GM18873 (cell line): ENCODE results near the gene NTMT1.
A peak's percentile ranks its signal among the peaks of the same experiment; 100 is the strongest.

Source experiments
- ATAC-seq: cut with Tn5 transposase; IDR thresholded peaks from one replicate; pipeline ENCODE4 v1.9.1; 2021; ENCODE audit warnings: mild to moderate bottlenecking, moderate library complexity, moderate number of reproducible peaks; ENCODE audit not compliant: unreplicated experiment, low FRiP score

Gene NTMT1

DNA sequence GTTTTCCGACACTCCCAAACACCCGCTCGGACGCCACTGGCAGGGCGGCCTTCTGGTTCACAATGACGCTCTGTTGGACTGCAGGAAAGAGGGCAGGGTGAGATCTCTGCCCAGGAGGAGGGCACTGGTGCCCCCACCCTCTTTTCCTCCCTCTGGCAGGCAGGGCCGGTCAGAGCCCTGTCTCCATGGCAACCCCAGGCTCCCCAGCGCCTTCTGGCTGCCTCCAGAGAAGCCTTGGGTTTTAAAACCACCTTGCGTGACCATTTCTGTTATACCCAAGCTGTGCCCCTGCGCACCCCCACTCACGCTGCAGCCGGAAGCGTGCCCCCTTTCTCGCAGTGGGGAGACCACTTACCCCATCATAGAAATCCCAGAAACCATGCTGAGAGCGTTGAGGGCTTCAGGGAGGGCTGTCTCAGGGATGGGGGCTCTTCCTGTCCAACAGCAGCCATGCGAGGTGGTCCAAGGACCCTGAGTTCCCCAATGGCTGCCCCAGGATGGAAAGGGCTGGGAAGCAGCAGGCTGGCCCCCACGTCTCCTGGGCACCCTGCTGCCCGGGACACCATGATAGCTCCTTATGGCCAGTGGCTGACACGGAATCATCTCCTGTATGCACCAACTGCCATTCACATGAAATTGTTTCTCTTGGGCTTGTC, 12.3 kb upstream of the NTMT1 start:
- ATAC-seq = no peak

DNA sequence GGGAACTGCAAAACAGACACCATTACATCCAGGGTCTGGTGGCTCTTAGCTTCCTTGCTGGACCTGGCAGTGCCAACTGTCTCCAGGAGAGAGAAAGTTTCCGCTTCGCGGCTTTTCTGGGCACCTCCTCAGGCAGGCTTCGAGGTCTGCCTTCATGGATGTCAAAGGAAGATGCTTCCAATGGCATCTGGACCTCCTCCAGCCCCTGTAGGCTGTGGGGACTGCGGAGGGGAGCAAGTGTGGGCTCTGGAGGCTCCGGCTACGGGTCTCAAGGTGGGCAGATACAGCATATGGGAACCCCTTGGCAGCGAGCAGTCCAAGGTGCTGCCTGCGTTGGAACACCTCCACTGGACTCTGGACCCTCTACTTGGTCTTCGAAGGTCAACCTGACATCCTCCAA, 11.0 kb upstream of the NTMT1 start:
- ATAC-seq = no peak

DNA sequence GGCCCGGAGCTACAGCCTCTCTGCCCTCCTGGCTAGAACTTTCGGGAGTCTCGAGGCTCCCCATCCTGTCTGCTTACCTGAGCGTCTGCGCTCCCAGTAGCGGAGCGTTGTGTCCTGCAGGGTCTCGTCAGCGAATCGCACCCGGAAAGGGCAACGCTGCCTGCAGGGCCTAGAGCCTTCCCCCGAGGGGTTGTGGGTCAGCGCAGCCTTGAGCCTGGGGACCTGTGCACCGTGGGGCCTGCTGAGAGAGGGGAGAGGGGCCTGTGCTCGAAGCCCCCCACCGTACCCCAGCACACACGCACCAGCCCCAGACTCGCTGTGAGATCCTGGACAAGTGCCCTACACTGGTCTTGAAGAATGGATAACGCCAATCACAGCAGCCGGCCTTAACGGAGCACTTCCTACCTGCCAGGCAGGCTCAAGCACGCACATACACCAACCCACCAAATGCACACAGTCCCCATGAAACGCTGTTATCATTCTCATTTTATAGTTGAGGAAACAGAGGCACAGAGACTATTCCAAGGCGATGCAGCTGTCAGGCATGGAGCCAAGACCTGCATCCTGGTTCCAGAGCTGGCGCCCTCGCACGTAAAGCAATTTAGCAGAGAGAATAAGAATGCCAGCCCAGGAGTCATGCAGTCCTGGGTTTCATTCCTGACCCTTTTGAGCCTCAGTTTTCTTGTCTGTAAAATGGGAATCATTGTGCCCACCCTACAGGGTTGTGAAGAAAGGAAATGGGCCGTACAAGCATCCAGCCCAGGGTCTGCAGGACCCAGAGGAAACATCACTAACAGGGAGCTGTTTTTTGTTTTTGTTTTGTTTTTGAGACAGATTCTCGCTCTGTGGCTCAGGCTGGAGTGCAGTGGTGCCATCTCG, 10.3 kb upstream of the NTMT1 start:
- ATAC-seq = no peak

DNA sequence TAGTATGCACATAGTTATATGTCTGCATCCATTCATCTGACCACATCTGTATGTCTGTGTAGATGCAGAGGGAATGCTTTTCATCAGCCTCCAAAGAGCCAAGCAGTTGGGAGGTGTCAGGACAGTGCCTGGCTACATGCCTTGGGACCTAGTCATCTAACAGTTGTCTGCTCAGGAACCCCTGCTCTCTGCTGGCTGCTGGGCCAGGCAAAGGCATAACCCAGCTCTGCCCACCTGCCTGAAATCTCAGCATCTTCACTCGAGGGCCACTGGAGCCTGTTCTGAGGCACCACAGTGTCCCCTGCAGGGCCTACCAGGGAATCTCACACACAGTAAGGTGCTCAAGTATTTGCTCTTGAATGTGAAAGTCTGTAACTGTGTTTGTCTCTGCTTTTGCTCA, 8.8 kb upstream of the NTMT1 start:
- ATAC-seq = no peak

DNA sequence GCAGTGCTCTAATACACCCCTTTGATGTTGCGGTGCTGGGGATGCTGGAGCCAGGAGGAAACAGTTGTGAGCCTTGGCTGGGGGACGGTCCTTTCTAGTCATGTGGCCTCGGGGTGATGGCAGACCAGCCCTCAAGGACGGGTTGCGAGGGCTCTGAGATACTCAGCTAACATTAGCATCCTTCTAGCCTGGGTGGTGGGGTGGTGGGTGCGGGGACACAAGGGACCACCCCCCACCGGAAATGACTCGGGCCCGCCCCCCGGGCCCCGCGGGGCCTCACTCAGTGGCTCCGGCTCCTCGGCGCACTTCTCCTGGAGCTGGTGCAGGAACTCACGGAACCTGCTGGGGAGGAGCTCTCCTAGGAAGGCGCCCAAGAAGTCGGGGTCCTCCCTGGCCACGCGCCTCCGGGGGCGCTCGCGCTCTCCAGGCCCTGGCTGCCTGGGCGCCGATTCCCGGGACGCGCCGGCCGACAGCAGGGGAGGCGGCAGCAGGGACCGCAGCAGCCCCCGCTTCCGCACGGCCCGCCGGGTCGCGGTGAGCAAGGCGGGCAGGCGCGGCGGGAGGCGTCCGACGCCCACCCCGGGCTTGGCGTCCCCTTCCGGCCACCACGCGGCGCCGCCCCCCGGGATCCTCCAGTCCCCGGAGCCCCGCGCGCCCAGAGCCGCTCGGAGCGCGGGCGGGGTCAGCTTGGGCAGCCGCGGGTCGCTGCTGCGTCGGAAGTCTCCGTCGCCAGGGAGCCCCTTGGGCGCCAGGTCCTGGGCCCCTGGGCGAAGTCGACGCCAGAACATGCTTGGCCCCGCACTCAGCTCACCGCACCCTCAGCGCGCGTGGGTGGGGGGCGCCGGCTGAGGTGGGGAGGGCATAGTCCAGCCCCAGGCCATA, 5.9 kb upstream of the NTMT1 start:
- ATAC-seq = no peak

DNA sequence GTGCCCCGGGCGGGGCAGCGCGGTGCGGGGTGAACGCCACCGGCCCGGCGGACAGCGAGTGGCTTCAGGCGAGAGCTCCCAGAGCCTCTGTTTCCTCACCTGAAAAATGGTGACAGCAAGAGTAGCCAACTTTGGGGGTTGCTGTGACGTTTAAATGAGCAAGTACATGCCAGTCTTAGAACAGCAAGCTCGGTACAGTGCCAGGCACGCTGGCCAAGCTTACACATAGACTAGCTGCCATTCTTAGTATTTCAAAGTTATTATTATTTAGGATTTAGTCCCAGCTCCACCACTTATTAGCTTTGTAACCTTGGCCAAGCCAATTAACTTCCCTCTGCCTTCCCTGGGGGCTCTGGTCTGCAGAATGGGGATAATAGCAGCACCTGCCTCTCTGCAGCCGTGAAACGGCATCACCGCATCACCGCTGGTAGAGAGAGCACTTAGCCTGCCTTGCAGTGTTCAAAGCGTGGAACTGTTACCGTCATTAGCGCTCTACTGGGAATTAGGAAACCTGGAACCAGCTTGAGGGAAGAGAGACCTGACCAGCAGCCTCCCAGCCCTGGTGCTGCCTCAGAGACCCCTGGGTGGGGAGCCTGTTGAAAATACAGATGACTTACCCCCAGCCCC, 5.2 kb upstream of the NTMT1 start, which contains the start of gene C9orf50:
C9orf50 (minus strand) TSS at position 433 of the 627 bp plus-strand sequence. CDS start 527 bp downstream, outside the sequence.
- ATAC-seq = no peak

DNA sequence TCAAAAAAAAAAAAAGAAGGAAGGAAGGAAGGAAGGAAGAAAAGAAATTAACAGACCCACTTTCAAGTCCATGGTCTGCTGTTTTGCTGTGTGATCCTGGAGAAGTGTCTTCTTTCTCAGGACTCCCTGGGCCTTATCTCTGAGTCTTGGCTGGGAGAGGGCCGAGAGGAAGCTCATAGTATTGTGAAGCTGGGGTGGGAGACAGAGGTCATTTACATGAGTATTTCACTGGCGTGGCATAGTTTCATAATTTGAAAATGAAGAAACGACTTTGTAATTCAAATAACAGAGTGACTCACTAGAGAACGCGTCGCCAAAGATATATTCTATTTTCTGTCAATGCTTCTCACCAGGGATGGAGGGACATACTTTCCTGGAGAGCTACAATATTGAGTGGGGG, 2.6 kb upstream of the NTMT1 start:
- no peak for ATAC-seq

DNA sequence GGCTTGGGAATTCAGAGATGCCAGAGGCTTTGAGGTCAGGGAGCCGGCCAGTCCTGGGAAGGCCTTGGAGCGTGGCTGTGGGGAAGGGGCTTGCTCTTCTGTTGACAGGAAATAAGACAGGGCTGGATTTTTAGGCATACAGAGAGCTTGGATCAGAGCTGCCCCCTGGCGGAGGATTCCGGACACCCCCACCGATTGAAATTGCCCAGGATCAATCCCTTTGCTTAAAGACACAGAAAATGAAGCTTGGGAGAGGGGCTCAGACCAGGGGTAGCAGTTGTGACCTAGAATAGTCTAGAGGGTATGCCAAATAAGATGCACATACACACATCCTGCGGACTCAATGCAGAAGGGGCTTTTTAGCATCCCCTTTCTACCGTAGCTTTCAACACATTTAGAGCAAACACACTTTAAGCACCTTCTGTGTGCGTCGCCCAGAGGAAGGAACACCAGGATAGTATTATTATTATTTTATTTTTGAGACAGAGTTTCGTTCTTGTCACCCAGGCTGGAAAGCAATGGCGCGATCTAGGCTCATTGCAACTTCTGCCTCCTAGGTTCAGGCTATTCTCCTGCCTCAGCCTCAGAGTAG, 1.7 kb upstream of the NTMT1 start:
- no peak for ATAC-seq

DNA sequence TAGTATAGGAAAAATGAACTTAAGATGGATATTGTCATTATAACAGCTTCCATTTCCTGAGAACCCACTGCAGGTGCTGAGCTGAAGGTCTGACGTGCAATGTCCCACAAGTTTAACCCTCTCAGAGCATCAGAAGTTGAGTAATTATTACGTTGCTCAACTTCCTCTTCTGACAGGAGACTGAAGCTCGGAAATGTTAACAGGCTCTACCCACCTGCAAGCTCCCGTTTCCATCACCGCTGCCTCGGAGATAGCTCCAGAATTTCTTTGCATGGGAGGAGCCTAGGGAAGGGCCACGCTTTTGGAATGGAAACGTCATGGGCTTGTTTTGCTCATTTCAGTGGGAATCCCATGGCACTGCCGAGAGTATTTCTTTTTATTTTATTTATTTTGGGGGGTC, 1.0 kb upstream of the NTMT1 start:
- no peak for ATAC-seq

DNA sequence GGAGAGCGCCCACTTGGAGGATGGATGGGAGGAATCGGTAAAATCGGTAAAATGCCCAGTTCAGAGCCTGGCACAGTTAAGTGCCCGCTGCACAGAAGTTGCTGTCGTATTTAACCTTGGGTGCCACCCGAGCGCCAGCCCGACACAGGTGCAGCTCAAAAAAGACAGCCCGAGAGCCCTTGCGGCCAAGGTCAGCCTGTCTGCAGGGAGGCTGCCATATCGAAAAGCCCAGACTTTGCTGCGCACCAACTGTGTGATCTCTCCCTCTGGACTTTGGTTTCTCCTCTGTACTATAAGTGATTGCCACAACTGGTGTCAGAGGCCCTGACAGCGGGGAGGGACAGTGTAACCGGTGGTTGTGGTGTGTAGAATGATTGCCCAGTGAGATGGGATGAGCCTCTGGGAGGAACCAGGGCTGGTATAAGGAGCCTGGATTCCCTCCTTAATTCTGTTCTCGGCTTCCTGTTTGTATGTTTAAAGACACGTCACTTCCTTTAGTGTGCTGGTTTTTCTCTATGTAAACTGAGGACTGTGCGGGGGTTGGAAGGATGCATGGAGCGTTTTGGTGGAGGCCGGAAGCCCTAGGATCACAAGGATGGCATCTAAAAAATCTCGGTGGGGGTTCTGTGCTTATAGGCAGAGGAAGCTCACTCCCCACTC, 792 bp downstream of the NTMT1 start:
- ATAC-seq = peak; percentile 20

DNA sequence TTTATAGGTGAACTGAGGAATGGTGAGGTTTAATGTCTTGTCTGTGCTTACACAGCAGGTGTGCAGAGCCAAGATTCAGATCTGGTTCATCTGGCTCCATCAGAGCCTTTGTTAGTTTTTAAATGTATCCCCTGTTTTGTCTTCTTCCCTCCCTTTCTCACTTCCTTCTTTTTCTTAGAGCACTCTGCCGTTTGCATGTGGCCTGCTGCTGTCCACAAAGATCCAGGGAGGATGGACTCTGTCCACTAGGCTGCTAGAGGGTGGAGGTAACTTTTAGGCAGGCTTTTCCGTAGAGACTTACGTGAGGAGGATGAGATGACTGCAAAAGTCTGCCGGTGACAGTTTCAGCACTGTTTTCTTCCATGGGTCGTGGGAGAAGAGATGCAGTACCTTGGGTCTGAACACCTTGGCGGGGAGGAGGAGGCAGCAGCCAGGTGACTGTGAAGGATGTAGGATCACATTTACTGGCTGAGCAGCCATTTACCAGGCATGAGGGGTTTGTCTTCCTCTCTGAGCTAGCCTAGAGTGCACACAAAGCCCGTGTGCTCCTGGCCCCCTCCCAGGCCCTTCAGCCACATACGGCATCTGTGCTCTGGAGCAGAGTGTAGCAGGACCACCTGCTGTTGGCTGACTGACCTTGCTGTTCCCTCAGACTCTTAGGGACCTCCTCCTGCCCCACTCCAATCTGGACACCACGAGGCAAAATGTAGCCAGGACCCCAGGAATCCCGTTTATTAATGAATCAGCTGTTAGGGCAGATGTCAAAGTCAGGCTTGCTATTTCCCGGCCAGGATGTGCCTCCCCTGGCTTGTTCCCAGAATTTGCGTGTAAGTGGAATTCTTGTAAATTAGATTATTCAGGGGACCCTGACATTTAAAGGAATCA, 1.8 kb downstream of the NTMT1 start:
- no peak for ATAC-seq

DNA sequence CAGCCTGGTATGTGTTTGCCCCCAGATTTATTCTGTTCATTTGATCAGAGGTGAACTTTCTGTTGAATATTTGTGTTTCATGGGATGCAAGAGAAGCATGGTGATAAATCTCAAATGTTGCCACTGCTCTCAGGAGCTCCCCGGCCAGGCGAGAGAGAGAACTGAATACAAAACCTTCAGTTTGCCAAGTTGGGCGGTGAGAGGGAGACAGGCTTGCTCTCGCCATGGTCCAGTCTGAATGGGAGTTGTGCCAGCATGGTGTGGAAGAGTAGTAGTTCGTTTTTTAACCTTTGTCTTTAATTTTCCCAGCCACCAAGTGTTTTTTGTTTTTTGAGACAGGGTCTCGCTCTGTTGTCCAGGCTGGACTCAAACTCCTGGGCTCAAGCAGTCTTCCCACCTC, 2.7 kb downstream of the NTMT1 start:
- ATAC-seq = no peak

DNA sequence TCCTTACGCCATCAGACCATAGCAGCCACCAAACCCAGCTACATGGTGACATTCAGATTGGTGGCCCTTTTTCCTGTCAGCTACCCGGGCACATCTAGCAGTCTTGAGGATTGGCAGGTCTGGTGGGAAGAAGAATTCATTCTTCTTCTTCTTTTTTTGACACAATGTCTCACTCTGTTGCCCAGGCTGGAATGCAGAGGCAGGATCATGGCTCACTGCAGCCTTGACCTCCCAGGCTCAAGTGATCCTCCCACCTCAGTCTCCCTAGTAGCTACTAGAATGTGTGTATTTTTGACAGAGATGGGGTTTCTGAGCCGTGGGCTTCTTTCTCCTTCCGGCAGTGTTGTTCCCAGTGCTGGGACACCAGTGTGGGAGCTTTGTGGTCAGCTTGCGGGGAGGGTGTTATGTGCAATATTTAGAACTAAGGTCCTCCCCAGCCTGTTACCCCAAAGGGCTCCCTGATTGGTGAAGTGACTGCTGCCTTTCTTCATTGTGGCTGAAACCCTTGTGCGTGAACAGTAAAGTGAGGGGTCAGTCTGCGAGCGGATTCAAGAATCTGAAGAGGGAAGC, 3.4 kb downstream of the NTMT1 start:
- no peak for ATAC-seq

DNA sequence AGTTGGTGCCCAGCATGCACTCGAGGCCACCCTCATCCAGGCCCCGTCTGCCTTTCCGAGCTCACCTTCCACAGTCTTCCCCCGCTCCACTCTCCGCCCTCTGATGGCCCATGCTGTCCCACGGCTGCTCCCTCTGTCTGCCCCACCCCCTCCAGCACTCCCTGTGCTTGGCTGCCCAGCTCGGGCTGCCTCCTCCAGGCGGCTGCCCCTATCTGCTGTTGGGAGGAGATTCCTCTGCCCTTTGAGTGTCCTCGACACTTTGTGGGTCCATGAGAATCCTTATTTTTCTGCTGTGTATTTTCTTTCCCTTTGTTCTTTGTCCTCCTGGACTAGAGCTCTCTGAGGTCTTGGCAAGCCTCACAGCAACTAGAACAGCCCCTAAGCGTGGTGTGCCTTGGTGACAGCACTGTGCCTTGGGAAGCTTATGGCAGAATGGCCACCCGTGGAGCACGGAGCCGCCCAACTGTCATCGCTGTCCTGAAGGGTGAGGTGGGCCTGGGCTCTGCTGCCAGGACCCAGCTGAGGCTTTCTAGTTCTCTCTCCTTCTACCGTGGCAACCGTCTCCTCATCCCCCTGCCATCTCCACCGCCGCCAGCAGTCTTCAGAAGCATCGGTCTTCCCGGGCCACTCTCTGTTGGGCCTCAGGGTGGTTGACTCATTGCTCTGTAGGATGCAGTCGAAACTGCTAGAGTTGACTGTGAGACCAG, 5.2 kb downstream of the NTMT1 start:
- no peak for ATAC-seq

DNA sequence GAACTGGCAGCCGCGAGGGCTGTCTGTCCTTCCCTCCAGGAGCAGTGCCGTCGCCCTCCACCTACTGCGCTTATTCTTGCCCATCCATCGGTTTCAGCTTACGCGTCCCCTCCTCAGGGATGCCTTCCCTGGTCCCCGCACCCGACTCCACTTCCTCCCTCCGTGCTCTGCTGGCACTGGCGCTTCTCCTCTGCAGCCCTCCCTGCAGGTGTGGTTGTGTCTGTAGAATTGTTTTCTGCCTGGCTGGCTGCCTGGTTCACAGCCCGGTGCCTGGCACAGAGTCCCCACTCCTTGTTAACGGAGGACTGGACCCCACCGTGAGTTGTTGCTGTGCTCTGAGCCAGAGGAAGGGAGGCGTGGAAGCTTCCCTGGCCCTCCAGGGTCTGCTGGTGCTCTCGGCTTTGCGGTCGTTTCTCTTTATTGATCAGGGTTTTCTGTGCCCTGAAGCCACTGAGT, 5.7 kb downstream of the NTMT1 start:
- ATAC-seq = no peak

DNA sequence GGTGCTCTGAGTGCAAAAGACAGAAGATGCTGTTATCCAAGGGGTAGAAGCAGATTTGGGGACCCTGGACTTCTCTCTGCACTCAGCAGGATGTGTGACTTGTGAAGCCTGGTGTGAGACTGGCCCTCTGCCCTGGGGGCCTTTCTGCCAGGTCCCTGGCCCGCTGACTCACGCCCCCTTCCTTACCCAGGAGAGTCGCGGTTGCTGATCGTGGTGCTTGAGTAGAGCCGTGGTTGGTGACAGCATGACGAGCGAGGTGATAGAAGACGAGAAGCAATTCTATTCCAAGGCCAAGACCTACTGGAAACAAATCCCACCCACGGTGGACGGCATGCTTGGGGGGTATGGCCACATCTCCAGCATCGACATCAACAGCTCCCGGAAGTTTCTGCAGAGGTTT, 6.5 kb downstream of the NTMT1 start:
- no peak for ATAC-seq

DNA sequence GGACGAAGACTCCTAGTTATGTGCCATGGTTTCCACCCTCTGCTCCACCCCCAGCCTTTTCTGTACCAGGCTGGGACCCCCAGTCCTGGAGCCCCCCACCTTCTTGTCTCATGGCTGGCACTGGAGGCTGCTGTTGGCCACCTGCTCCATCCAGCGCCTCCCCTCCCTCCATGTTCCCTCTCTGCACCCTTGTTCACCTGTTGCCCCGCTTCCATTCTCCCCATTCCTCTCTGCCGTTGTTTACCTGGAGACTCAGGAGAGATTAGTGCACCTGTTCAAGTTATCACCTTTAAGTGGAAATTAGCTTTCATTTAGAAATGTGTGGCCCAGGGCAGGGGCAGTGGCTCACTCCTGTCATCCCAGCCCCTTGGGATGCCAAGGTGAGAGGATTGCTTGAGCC, 7.2 kb downstream of the NTMT1 start:
- ATAC-seq = no peak

DNA sequence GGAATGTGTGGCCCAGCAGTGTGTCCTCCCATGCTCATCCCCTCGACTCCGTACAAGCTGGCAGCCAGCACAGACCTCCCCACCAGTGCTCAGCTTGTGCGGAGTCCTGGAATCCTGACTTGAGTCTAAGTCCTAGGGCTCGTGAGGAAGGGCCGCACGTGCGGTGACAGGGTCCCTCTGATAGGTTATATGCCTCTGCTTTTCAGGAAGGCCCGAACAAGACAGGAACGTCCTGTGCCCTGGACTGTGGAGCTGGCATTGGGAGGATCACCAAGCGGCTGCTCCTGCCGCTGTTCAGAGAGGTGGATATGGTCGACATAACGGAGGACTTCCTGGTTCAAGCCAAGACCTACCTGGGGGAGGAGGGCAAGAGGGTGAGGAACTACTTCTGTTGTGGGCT, 7.9 kb downstream of the NTMT1 start:
- ATAC-seq = no peak
